Bone marrow (tissue), 2 donors: ENCODE data around the gene BCAS3.

Experiments used
- DNase-seq, 2 donors: peaks; one replicate each; lab custom pipeline; 2025; lab: John Stamatoyannopoulos, UW

The BCAS3 gene

DNA sequence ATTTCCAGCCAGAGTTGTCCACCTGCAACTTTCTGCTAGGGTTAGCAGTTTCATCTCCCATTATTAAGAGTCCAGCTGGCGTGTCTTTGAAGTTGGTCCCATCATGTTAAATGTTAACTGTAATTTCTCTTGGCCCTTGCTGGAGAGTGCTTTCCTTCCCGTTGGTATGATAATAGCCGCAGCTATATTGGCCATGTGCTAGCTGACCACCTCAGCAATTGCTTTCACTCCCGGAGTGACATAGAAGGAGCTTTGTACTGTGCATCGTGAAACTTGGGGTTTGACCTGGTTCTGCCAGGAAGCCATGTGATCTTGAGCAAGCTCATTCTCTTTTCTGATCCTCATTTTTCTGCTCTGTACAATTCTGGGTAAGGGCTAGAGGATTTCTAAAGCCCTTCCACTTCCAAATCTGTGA lies 641.0 kb downstream of the BCAS3 start:
- no peak for DNase-seq

DNA sequence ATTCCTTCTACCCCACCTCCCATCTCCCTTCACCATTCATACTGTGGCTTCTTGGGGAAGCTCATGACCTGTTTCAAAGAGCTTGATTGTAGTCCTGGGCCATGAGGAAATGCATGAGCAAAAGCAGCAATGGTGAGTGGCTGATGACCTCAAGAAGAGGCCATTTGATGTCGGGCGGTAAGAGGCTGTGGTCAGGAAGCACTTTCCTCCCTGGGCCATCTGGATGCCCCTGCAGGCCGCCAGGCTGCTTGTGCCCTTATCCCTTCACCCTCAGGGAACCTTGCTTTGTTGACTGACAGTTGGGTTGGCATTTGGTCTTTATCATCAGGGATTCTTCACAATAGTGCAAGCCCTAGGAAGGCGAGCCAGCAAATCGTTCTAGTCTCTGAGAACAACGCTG lies 643.7 kb downstream of the BCAS3 start:
- DNase-seq: no peak

DNA sequence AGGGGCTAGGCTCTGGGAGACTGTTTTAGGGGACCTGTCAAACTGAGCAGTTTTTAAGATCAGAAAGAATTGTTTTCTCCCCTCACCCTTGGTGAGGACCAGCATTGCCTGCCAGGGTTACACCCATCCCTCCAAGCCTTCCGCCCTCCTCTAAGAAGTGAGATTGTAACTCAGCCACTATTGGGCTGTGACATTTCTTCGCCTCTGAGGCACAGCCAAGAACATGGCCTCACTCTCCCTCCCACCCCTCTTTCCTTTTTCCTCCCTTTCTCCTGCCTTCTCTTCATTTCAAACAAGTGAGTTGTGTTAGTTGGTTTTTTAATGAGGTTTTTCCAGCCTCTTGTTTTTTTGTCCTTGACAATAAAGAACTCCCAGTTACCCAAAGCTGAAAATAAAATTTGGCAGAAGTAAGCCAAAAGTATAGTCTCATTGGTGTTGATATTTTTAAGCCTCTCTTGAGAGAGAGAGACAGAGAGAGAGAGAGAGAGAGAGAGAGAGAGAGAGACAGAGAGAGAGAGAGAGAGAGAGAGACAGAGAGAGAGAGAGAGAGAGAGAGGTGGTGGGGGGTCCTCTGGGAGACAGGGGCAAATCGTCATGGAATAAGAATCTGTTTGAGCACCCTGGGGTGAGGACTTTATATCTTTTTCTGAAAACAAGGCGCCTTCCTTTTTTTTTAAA lies 644.8 kb downstream of the BCAS3 start:
- DNase-seq: no peak

DNA sequence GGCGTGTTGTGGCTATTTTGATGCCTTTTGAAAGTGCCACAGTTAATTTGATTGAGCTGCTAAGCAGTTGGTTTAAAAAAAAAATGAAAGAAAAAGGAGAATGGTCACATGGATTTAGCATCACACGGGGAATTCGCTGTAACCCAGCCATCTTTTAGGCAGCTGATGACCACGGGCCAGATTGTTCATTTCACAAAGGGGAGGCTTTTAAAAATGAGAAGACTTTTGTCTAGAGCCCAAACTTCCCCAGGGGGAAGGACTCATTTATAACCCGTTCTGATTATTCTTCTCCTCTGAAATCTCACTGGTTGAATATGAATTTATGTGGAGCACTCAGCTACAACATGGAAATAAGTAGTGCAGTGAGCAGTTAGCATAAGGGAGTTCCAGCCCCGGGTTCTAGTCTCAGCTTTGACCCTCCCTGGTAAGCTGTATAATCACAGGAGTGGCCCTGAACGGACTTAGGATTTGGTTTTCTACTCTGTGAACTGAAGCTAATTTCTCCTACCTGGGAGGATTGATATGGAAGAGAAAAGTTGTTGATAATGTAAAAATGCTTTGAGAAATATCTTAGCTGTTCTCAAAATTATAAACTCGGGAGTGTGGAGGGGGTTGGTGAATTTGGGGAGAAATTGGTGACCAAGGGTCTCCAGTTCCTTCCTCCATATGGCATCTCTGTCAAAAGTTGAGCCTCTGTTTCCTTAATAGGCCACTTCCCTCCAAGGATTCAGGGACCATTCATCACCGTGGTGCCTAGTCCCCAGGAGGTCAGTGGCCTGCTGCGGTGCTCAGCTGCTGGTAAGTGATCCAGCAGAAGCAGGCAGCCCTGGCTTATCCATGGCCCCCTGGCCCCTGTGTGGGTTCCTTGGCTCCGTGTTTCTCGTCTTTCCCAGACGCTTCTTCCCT lies 645.6 kb downstream of the BCAS3 start:
- no peak for DNase-seq

DNA sequence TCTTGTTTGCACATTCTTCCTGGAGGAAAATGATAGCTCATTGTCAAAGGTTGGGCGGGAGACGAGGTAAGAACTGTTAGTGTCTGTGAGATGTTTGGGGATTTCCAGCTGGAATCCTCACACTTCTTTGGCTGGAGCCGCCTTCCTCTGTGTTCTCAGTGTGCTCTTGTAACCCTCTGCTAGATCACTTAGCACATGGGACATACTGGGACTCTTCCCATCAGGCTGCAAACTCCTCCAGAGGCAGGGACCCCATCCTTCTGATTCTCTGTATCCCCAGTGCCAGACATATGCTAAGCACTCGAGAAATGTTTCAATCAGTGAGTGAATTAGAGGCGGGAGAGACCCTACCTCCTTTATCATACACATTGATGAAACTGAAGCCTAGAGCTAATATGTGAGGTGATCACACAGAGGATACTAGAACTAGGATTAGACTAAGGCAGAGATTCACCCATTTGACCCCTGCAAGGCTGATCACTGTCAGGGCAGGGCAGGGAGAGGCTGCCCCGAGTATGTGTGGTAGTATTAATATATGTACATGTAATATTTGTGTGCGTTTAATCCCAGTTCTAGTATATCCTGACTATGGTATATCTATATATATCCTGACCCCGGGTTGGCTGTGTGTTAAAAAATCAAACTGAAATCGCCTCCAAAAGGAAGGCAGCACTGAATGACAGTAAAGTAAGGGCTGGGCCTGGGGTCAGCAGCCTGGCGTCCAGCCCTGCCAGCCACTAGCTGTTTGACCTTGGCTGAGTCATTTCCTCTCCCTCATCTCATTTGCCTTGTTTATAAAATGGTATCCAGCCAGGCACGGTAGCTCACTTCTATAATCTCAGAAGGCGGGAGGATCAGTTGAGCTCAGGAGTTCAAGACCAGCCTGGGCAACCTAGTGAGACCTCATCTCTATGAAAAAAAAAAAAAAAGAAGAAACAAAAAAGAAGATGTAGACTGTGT lies 646.5 kb downstream of the BCAS3 start:
- no peak for DNase-seq

DNA sequence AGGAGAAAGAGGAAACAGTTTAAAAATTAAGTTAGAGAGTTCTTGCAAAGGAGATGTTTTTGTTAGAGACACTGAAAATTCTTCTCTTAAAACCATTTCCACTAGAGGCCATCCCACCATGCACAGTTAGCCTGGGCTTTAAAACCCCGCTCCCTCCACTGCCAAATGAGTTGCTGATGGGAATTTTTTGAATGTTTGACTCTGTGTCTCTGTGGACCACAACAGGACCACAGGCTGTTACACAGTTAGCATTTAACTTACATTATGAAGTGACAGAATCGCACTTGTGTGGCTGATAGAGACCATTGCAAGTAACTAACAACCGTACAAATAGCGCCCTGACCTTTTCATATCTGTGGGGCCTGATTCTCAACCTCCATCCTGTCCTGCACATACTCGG lies 647.3 kb downstream of the BCAS3 start:
- DNase-seq: no peak

DNA sequence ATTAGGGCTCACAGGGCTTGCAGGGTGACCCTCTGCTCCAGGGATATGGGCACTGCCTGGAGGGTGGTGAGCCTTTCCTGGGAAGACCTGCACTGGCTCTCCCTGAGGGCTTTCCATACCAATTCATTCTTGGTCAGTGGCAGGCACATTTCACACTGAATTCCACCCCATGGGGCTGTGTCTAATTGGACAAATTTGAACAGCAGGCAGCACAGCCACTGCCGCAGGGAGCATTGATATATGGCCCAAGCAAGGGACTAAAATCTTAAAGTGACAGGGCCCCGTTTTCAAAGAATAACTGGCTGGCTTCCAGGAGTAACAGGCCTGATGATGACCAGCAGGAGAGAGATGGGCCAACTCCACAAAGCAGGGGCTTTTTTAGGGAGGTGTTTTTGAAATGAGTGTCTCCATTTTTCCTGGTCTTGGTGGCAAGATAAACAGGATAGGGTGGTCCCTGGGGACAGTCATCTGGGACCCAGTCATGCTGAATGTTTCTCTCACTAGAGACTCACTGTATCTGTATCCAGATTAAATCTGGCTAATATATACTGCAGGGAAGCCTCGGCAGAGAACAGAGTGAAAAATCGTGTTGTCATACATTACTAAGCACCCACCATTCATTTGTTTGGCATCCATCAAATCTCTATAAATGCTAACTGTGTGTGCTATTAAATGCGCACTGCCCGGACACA lies 647.9 kb downstream of the BCAS3 start:
- no peak for DNase-seq

DNA sequence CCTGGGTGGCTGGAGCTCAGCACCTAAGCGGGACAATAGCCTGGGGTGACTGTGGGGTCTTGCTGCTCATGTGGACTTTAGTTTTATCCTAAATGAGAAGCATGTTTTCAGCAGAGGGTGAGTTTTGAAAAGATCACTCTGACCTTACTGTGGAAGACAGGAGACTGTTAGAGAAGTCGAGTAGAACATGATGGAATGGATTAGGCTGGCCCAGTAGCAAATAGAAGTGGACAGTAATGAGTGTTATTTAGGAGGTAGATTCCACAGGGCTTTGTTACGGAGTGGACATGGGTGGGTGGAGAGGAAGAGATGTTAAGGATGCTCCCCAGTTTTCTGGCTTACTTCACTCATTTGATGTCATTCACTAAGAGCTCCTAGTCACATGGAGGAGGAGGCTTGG lies 648.7 kb downstream of the BCAS3 start:
- no peak for DNase-seq

DNA sequence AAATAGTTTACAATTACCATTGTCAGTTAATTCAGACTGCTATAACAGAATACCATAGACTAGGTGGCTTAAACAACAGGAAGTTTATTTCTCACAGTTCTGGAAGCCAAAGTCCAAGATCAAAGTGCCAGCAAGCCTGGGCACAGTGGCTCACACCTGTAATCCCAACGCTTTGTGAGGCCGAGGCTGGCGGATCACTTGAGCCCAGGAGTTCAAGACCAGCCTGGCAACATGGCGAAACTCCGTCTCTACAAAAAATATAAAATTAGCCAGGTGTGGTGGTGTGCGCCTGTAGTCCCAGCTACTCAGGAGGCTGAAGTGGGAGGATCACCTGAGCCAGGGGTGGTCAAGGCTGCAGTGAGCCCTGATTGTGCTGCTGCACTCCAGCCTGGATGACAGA lies 650.7 kb downstream of the BCAS3 start:
- DNase-seq: no peak

DNA sequence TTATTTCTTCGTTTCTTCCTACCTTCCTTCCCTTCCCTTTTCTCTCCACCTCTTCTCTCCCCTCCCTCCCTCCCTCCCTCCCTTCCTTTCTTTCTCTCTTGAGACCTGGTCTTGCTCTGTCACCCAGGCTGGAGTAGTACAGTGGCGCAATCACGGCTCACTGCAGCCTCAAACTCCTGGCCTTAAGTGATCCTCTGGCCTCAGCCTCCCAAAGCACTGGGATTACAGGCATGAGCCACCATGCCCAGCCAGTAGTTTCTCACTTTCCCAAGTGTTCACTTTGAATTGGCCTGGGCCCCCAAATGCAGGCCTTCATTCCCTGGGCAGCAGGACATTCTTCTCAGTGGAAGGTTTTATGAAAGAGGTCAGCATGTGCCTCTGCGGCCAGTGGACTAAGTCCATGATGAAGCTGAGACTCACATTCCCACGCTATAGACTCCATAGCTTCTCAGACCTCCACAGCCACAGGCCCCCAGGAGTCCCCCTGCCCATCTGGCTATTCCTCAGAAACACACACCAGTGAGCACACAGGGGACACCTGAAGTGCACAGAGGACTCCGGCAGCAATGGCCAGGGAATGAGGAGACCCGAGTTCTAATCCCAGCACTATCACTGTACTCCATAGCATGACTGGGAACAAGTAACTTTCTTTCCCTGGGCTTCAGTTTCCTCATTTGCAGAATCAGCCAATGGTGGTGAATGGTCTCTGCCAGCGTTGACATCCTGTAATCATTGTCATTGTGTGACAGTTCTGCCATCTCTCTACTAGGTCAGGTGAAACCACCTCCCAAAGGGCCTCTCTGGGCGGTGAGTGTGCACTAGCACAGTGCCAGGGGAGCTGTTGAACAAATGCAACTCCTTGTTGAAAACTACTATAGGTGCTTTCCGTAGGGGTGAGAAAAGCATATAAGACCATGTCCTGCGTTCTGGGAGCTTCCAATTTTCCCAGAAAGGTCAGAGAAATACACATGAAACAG lies 652.8 kb downstream of the BCAS3 start:
- no peak for DNase-seq

DNA sequence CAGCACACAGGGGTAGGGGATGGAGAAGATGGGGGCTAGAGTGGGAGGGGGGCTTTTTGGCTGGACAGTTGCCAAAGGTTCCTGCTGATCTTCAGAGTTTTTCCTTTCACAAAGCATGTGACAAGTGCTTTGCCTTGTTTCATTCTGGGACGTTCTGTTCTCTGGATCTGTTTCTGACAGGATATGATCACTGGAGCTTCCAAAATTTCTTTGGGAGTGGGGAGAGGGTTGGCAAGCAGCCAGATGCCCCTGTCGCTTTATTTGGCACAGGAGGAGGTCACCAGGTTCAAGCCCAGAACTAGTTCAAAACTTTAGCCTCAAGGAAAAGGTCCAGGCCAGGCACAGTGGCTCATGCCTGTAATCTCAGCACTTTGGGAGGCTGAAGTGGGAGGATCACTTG lies 653.5 kb downstream of the BCAS3 start:
- DNase-seq: no peak

DNA sequence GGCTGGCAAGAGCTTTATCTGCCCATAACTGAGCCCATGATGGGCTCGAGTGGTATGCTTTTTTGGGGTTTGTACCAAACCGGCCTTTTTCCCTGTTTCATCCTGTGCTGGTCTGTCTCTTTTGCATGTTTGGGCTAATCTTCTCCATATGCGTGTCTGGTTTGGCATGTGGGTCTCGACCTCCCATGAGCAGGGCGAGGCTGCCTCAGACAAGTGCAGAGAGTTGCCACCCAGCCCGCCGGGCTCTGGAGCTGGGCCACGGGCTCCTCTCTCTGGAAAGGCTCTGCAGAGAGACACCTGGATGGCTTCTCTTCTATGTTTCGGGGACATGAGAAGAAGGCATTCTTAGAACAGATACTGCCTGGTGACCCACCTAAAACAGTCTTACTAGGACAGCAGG lies 654.2 kb downstream of the BCAS3 start:
- no peak for DNase-seq

DNA sequence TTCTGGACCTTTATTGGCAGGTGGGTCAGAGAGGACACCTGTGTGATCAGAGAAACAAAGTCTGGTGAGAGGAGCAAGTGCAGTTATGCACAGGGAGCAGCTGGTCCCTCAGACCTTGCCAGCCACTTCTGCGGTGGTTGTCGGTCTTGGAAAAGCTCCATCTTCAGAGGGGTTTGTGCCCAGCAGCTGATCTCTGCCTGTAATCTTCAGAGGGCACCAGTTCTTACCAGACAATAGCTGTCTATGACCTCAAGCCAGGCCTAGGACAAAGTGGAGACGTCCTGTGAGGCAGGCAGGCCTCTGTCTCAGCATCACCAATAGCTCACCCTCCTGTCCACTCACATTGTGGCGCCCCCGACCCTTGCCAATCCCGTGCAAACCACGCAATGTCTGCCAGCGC lies 655.5 kb downstream of the BCAS3 start:
- no peak for DNase-seq

DNA sequence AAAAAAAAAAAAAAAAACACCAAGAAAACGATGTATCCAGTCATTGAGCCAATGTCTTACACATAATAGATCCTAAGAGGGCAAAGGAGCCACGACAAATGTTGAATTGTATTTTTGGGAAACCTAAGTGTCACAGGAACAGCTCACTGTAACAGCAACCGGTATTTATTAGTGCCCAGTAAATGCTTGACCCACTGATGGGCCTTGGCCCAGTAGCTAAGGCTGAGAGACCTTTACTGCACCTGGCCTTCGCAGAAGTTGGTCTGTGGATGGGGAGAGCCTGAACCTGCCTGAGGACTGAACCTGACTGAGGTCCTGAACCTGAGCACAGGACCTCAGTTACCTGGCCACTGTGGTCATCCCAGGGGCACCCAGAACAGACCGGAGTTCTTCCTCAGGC lies 657.0 kb downstream of the BCAS3 start:
- DNase-seq: no peak

DNA sequence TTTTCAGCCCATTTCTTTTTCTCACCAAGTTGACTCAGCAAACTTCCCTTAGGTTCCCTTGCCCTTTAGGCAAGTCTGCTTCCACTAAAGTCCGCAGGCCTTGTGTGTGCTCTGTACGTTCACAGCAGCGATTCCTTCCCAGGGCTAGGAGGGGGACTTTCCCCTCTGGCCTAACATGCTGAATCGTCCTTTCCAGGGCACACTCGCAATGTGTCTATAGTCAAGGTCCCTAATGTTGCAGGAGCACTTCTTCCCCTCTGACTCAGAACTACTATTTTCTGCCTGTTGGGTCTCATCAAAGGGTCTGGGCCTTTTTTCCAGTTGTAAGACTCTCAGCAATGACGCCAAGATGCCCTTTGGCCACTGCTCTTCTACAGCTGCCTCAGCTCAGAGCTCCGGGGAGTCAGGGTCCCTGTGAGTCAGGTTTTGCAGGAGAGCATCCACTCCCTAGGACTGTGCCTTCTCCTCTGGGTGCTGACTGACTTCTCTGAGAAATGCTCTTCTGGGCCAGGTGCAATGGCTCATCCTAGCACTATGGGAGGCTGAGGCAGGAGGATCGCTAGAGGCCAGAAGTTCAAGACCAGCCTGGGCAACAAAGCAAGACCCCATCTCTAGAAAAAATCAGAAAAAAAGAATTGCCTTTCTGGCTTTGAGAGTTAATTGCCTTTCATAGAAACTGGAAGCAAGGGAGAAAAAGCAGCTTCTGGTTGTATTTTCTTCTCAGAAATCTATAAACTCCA lies 657.6 kb downstream of the BCAS3 start:
- no peak for DNase-seq

DNA sequence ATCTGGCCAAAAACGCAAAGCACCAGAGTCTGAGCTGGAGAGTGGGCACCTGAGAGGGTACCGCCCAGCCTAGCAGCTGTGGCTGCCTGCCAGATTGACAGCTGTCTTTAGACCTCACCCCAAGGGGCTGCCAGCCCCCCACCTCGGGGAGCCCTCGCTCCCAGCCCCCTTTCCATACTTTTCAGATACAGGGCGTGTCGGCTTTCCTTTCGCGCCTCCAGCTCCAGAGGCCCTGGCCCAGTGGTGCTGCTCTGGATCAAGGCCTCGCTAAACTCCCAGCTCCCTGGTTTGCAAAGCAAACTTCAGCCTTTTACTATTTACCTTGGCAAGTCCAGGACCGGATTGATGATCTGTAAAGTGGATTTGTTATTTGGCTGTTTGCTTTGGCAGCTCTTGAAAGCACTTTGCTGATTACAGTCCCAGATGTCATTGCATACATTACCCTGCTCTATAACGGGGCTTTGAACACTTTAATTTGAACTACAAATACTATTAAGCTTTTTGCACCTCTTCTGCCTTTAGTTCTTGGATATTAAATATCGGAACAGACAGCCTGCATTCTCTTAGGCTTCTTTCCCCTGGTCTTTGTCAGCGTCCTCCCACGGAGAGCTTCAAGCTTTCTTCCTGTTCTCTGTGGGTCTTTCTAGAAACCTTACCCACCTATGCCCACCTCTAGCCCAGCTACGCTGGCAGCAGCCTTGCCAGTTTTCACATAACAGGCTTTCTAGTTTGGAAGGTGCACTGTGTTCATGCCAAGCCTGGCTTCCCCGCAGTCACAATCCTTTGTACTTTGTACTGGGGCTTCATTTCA lies 658.4 kb downstream of the BCAS3 start:
- DNase-seq: no peak

DNA sequence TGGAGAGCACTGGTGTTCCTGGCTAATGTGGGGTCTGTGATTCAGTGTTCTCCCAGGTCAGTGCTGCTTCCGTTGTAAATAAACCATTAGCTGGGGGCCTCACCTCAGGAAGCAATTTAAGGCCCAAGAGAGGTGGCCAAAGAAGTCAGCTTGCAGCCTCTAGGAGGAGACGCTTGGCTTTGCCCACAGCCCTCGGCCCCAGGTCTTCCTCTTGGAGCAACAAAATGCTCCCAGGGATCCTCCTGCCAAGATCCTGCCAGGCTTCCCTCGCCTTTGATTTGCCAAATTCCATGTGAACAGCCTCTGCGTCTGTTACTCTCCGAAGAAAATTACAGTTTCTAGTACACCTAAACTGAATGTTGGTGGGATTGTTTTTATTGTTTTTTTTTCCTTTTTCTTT lies 659.6 kb downstream of the BCAS3 start:
- no peak for DNase-seq

DNA sequence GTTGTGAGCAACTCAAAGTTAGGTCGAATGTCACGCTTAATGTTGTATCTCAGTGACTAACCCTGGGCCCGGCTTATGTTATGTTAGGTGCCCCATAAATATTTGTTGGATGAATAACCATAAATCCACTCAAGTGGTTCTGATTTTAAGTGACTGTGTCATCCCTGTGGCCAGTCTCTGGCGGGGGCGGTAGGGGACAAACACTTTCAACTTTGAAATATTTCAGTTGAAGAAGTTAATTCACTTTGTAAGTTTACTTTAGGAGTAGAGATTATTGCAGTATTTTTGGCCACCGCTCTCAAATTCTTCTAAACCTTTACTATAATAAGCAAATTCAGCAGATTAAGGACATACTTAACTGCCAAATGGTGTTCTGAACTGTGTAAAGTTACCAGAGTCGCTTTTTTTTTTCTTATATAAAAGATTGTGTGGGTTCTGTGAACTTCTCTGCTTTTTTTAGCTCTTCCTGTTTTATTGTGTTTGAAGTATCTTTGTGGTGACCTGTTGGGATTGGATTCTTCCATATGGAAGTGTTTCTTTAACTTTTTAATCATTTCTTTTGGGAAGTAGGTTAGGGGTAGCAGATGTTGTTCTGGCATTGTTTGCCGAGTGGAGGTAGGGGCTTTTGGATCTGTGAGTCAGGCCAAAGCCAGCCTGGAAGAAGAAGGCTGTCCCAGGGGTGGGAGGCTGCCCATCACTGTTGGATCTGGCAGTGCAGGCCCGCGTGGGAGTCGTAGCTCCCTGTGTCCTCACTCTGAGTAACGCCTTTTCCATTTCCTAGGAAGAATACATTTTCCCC lies 660.5 kb downstream of the BCAS3 start:
- no peak for DNase-seq
